GM19397 (cell line): ENCODE measurements around the gene RPRD2.
"Not testable (repeated sequence)": the region's sequence is repeated elsewhere in the genome, so short reads cannot be mapped to it uniquely, and the experiment has no call there.

Experiments used
- ATAC-seq: cut with Tn5 transposase; IDR thresholded peaks from one replicate; pipeline ENCODE4 v1.9.1; 2021; ENCODE audit warnings: mild to moderate bottlenecking, moderate library complexity; ENCODE audit not compliant: unreplicated experiment

RPRD2 gene

DNA sequence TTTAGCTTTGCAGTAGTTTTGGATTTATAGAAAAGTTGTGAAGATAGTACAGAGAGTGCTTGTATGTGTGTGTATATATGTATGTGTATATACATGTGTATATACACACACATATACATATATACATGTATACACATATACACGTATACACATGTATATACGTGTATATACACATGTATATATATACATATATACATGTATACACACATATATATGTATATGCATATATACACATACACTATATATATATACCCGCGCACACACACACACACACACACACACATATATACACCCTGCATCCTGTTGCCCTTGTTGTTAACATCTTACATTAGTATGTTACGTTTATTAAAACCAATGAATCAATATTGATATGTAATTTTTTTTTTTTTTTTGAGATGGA lies 24.3 kb downstream of the RPRD2 start:
- ATAC-seq = no peak

DNA sequence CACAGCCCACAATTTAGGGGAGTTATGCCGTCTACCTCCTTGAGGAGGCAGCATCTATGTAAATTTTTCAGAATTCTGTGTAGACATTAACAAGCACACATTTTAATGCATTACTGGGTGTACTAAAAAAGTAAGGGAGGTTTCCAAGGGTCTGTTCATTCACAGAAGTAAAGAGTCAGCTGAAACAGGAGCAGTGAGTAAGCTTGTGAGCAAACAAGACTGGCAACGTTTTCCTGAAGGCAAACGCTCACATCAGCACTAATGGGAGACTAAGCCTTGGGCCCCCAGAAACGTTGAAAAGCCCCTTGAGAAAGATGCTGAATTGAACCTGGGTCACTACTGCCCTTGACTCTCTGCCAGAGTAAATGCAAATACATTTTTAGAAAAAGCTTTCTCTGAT lies 25.7 kb downstream of the RPRD2 start:
- ATAC-seq = no peak

- ATAC-seq = no peak
Measured at GRCh38 chr1:150392627-150393026, 28.7 kb downstream of the RPRD2 start.

DNA sequence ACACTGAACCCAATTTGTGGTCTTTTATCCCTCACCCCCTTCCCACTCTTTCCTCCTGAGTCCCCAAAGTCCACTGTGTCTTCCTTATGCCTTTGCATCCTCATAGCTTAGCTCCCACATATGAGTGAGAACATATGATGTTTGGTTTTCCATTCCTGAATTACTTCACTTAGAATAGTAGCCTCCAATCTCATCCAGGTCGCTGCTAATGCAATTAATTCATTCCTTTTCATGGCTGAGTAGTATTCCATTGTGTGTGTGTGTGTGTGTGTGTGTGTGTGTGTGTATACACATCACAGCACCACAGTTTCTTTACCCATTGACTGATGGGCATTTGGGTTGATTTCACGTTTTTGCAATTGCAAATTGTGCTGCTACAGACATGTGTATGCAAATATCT lies 31.2 kb downstream of the RPRD2 start:
- not testable (repeated sequence) for ATAC-seq

DNA sequence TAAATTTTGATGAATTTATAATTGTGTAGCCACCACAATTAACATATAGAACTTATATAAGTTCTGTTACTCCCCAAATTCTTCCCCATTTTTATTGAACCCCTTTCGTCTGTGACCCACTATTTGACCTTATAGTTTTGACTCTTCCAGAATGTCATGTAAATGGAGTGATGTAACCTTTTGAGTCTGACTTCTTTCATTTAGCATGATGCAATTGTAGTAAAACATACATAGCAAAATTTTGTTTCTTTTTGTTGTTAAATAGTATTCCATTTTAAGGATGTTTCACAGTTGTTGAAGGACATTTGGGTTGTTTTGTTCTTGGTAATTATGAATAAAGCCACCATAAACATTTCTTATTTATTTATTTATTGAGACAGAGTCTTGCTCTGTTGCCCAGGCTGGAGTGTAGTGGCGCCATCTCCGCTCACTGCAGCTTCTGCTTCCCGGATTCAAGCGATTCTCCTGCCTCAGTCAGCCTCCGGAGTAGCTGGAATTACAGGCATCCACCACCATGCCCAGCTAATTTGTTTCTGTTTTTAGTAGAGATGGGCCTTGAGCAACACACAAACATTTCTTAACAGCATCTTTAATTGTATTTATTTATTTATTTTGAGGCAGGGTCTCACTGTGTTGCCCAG lies 33.6 kb downstream of the RPRD2 start:
- ATAC-seq = no peak

- ATAC-seq = no peak
Measured at GRCh38 chr1:150404465-150404864, 40.5 kb downstream of the RPRD2 start.

DNA sequence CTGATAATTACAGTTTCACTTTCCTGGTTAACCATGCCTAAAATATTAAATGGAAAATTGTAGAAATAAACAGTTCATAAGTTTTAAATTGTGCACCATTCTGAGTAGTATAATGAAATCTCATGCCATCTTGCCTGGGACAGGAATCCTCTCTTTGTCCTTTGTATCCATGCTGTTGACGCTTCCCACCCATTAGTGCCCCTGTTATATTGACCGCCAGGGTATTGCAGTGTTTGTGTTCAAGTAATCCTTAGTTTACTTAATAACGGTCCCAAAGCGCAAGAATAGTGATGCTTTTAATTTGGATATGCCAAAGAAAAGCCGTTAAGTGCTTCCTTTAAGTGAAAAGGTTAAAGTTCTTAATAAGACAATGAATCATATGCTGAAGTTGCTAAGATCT lies 41.7 kb downstream of the RPRD2 start:
- no peak for ATAC-seq

DNA sequence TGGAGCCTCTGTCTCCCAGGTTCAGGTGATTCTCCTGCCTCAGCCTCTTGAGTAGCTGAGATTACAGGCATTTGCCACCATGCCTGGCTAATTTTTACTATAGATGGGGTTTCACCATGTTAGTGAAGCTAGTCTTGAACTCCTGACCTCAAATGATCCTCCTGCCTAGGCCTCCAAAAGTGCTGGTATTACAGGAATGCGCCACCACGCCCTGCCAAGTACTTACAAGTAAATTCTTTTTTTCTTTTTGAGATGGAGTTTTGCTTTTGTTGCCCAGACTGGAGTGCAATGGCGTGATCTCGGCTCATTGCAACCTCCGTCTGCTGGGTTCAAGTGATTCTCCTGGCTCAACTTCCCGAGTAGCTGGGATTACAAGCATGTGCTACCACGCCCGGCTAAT lies 42.5 kb downstream of the RPRD2 start:
- ATAC-seq = no peak

DNA sequence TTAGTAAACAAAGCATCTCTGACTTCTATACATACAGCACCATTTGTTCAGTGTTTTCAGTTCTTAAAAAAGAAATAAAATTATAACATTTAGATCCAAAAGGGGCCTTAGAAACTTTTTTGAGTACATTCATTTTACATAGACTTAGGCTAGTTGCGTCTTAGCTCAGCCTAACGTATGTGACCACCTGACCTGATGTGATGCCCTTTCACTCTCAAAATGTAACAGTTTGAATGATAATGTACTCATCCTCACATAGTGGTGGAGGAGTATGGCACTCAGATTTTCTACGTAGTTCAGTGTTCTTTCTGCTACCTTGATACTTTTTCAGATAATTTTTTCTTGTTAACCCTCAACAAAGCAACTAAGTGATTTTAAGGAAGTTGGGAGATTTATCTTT lies 43.4 kb downstream of the RPRD2 start:
- no peak for ATAC-seq

DNA sequence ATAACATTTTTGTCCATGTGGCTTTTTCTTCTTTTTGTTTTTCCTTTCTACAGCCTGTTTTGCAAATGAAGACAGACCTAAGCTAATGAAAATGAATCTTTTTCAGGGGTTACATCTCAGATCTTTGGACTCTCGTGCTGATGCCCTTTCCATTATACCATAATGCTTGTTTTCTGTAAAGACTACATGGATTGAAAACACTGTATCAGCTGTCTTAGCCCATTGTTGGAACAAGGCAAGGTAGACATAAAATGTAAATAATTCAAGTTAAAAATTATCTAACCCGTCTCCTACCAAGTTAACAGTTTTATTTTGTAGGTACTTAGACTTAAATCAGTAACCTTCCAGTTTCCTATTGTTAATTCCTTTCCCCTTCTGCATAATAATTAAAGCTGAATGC lies 44.9 kb downstream of the RPRD2 start:
- ATAC-seq = no peak

DNA sequence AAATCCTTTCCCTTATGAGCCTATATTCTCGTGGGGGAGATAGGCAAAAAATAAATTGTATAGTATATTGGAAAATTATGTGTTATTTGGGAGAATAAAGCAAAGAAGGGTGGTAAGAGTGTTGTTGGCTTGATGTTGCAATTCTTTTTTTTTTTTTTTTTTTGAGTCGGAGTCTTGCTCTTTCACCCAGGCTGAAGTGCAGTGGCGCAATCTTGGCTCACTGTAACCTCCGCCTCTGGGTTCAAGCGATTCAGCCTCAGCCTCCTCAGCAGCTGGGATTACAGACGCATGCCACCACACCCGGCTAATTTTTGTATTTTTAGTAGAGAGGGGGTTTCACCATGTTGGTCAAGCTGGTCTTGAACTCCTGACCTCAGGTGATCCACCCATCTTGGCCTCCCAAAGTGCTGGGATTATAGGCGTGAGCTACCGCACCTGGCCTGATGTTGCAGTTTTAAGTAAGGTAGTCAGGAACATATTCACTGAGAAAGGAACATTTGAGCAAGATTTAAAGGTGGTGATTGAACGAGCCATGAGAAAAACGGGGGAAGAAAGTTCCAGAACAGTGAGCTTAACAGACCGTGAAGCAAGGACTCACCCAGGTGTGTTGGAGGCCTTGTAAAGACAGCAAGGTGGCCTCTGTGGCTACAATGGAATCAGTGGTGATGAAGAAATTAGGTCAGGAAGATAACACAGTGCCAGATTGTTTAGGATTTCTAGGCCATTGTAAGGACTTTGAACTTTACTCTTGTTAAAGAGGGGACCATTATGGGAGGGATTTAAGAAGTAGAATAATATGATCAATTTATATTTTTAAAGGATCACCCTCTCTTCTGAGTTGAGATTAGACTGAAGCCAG lies 45.8 kb downstream of the RPRD2 start:
- no peak for ATAC-seq

DNA sequence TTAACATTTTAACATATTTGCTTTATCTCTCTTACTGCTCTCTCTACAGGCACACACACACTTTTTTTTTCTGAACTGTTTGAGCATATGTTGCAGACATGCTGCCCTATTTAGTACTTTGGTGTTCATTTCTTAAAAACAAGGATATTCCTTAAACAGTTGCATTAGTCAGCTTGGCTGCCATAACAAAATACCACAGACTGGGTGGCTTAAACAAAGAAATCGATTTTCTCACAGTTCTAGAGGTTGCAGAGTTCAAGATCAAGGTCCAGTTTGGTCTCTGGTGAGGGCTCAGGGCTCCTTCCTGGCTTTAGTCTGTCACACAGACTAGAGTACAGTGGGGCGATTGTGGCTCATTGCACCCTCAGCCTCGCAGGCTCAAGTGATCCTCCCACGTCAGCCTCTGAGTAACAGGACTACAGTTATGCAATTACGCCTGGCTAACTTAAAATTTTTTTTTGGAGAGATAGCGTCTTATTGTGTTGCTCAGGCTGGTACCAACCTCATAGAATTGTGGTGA lies 46.7 kb downstream of the RPRD2 start:
- no peak for ATAC-seq

DNA sequence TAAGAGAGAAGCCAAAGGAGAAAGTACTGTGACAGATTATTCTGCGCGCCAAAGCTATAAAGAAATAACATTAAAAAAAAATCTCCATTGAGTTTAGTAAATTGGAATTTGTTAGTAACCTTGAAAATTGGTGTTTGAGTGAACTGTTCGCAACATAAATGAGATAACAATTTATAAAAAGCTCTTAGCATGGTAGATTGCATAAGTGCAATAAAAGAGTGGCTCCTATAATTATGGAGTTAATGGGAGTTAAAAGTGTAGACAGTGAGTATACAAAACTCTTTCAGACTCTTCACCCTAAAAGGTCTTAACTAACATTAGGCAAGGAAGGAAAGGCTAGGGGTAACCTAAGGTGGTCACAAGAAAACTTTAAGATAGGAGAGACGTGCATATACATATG lies 50.6 kb downstream of the RPRD2 start:
- ATAC-seq = no peak

GRCh38 chr1:150415800-150416199 lies 51.9 kb downstream of the RPRD2 start:
- ATAC-seq = no peak

DNA sequence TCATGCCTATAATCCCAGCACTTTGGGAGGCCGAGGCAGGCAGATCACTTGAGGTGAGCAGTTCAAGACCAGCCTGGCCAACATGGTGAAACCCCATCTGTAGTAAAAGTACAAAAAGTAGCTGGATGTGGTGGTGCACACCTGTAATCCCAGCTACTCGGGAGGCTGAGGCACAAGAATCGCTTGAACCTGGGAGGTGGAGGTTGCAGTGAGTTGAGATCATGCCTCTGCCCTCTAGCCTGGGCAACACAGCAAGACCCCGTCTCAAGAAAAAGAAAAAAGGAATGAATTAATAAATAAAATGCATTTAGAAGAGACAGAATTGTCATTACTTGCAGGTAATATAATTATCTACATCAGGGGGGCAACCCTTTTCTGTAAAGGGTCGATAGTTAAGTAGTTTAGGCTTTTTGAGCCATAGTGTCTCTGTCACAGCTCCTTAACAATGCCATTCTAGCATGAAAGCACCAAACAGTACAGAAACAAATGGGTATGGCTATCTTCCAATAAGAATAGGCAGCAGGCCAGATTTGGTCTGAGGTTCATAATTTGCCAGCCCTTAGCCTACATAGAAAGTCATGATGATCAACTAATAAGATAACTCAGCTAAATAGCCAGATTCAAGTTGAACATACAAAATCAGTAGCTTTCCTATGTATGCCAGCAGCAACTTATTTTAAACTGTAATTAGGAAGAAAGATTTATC lies 56.8 kb downstream of the RPRD2 start:
- ATAC-seq = no peak

DNA sequence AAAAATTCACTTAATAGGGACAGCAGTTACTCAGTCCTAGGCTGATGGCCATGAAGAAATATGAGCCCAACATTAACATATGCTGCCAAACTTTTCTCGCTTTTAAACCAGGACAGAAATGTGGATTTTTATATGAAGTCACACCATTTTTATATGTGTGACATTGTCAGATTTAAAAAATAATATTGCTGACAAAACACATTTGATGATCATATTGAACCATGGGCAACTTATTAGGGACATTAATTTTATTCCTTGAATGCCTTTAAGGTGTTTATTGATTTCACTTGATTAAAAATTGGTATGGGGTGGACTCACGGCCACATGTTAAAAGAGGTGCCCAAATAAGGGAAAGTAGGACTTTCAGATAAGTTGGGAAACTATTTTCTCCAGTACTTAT lies 58.6 kb downstream of the RPRD2 start:
- ATAC-seq = no peak

- no peak for ATAC-seq
Measured at GRCh38 chr1:150429805-150430204, 65.9 kb downstream of the RPRD2 start.

GRCh38 chr1:150441121-150441520 lies 77.2 kb downstream of the RPRD2 start:
- no peak for ATAC-seq

- no peak for ATAC-seq
Measured at GRCh38 chr1:150444232-150444631, 80.3 kb downstream of the RPRD2 start.

DNA sequence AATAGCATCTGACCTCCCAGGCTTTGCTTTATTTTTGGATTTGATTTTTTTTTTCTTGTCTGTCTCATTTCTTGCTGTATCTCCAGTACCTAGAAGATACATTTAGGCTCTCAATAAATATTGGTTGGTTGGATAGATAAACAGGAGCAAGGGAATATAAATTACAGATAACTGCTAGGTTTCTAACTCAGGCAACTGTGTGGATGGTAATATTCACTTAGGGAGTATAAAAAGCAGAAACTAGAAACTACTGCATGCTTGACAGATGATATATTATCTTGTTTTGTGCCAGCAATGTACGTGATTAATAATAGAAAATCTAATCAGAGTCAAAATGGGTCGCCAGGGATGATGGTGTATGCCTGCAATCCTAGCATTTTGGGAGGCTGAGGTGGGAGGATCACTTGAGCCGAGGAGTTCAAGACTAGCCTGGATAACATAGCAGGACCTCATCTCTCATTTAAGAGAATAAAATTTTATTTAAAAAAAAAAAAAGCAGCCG lies 92.2 kb downstream of the RPRD2 start:
- no peak for ATAC-seq

- no peak for ATAC-seq
Measured at GRCh38 chr1:150464422-150464826, 100.5 kb downstream of the RPRD2 start.
